Central memory CD8-positive, alpha-beta T cell (primary cell): ENCODE results near the gene PRR22.
"Not testable (repeated sequence)": the region's sequence is repeated elsewhere in the genome, so short reads cannot be mapped to it uniquely, and the experiment has no call there.

Experiments
- ATAC-seq: fragments of 150-1000 bp; cut with Tn5 transposase; replicated peaks from 2 replicates; pipeline ENCODE4 v1.10.0; 2022; ENCODE audit warnings: mild to moderate bottlenecking, moderate FRiP score, moderate number of reproducible peaks; ENCODE audit not compliant: poor library complexity, severe bottlenecking; ENCODE audit errors: extremely low read depth
- DNase-seq, 2 donors: peaks; one replicate each; pipeline ENCODE4 v3.0.0; 2021; ENCODE audit warnings: low spot score in 2 of 2
- H3K27ac Mint-ChIP-seq: one replicate; pipeline ENCODE4 v1.8.0; 2022; ENCODE audit warnings: low read depth, mild to moderate bottlenecking, moderate library complexity, mixed read lengths
- H3K27me3 Mint-ChIP-seq: one replicate; pipeline ENCODE4 v1.8.0; 2022; ENCODE audit warnings: mixed read lengths
- H3K36me3 Mint-ChIP-seq: one replicate; pipeline ENCODE4 v1.8.0; 2022; ENCODE audit warnings: mild to moderate bottlenecking, moderate library complexity, mixed read lengths; ENCODE audit not compliant: insufficient read depth
- H3K4me1 Mint-ChIP-seq: one replicate; pipeline ENCODE4 v1.8.0; 2022; ENCODE audit warnings: mixed read lengths
- H3K4me3 Mint-ChIP-seq: one replicate; pipeline ENCODE4 v1.8.0; 2022; ENCODE audit warnings: mild to moderate bottlenecking, moderate library complexity, mixed read lengths
- H3K9me3 Mint-ChIP-seq: one replicate; pipeline ENCODE4 v1.8.0; 2022; ENCODE audit warnings: mixed read lengths

PRR22 gene

GRCh38 chr19:5748920-5749319, 35.6 kb downstream of the PRR22 start:
- H3K4me1 Mint-ChIP-seq, ATAC-seq: not testable (repeated sequence)

GRCh38 chr19:5744999-5745398, 39.5 kb downstream of the PRR22 start:
- H3K27me3 Mint-ChIP-seq, H3K9me3 Mint-ChIP-seq, H3K4me1 Mint-ChIP-seq, ATAC-seq, H3K4me3 Mint-ChIP-seq, H3K36me3 Mint-ChIP-seq, DNase-seq, H3K27ac Mint-ChIP-seq: not testable (repeated sequence)

More at GRCh38 chr19:5748920-5749319, 35.6 kb downstream of the PRR22 start:
- H3K4me3 Mint-ChIP-seq, DNase-seq, H3K27me3 Mint-ChIP-seq, H3K27ac Mint-ChIP-seq, H3K36me3 Mint-ChIP-seq, H3K9me3 Mint-ChIP-seq: not testable (repeated sequence)

GRCh38 chr19:5743630-5744029, 40.9 kb downstream of the PRR22 start:
- Mint-ChIP-seq H3K27ac (no peak overlapping the region), H3K36me3 (peaks cover 6% of the 10 kb centered on the region), H3K27me3 (no peaks in the 10 kb centered on the region), H3K4me3 (no peak overlapping the region), H3K4me1 (no peaks in the 10 kb centered on the region), H3K9me3 (no peaks in the 10 kb centered on the region)
- DNase-seq (no peak), ATAC-seq (no peak)

- H3K36me3 Mint-ChIP-seq = peaks cover 6% of the 10 kb centered on the region
- ATAC-seq (no peak), DNase-seq (no peak)
- no peak overlapping the region for H3K4me3 Mint-ChIP-seq
- no peaks in the 10 kb centered on the region for H3K9me3 Mint-ChIP-seq
- no peak overlapping the region for H3K27ac Mint-ChIP-seq
- no peaks in the 10 kb centered on the region for H3K27me3 Mint-ChIP-seq
- no peaks in the 10 kb centered on the region for H3K4me1 Mint-ChIP-seq
These were observed 42.5 kb downstream of the PRR22 start for GRCh38 chr19:5742051-5742450.

- no peak overlapping the region for H3K27ac Mint-ChIP-seq
- no peak overlapping the region for H3K4me3 Mint-ChIP-seq
- DNase-seq (no peak), ATAC-seq (no peak)
- no peaks in the 10 kb centered on the region for H3K9me3 Mint-ChIP-seq
- peaks cover 9% of the 10 kb centered on the region for H3K36me3 Mint-ChIP-seq
- H3K27me3 Mint-ChIP-seq = peaks cover 13% of the 10 kb centered on the region
- H3K4me1 Mint-ChIP-seq = no peaks in the 10 kb centered on the region
These were observed 46.1 kb downstream of the PRR22 start for GRCh38 chr19:5738423-5738822.

GRCh38 chr19:5733172-5733571, 51.4 kb downstream of the PRR22 start:
- not testable (repeated sequence) for H3K36me3 Mint-ChIP-seq, H3K4me1 Mint-ChIP-seq, H3K9me3 Mint-ChIP-seq, ATAC-seq, DNase-seq, H3K27ac Mint-ChIP-seq, H3K4me3 Mint-ChIP-seq
- peaks cover 20% of the 10 kb centered on the region for H3K27me3 Mint-ChIP-seq
